ENCODE data around the gene PRKN.

DNA sequence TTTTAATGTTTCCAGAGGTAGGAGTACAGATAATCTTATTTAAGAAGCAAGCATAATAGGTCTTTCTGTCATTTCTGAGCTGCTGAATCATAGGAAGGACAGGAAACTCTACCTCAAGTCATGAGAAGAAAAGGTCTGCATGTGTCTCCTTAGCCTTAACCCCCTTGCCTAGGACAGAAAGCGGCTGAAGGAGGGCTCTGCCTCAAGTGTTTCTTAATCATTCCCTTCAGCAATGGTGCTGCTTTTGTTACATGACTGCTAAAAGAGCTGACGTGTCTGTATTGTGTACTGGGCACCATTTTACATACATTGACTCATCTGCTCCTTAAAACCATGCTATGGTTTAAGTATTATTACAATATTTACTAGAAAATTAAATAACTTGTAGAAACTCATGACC is 889.7 kb downstream of the PRKN start:
- no peak for TF ChIP-seq EZH2phosphoT487 (IDR thresholded peaks at IDR 0.05; ENCODE audit: unreplicated experiment)
- TF ChIP-seq POLR2AphosphoS5 (IDR thresholded peaks at IDR 0.05; ENCODE audit: low read depth), result no peak
- TF ChIP-seq, protein P1, sequence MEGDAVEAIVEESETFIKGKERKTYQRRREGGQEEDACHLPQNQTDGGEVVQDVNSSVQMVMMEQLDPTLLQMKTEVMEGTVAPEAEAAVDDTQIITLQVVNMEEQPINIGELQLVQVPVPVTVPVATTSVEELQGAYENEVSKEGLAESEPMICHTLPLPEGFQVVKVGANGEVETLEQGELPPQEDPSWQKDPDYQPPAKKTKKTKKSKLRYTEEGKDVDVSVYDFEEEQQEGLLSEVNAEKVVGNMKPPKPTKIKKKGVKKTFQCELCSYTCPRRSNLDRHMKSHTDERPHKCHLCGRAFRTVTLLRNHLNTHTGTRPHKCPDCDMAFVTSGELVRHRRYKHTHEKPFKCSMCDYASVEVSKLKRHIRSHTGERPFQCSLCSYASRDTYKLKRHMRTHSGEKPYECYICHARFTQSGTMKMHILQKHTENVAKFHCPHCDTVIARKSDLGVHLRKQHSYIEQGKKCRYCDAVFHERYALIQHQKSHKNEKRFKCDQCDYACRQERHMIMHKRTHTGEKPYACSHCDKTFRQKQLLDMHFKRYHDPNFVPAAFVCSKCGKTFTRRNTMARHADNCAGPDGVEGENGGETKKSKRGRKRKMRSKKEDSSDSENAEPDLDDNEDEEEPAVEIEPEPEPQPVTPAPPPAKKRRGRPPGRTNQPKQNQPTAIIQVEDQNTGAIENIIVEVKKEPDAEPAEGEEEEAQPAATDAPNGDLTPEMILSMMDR (conservative IDR thresholded peaks at IDR 0.05; ENCODE audit: low read depth in 2 of 2), result no peak
- TF ChIP-seq EZH2 (IDR thresholded peaks at IDR 0.05; ENCODE audit: low read depth, unreplicated experiment), result no peak
- TF ChIP-seq JUNB (IDR thresholded peaks at IDR 0.05; ENCODE audit: unreplicated experiment), result no peak
- TF ChIP-seq, protein P2, sequence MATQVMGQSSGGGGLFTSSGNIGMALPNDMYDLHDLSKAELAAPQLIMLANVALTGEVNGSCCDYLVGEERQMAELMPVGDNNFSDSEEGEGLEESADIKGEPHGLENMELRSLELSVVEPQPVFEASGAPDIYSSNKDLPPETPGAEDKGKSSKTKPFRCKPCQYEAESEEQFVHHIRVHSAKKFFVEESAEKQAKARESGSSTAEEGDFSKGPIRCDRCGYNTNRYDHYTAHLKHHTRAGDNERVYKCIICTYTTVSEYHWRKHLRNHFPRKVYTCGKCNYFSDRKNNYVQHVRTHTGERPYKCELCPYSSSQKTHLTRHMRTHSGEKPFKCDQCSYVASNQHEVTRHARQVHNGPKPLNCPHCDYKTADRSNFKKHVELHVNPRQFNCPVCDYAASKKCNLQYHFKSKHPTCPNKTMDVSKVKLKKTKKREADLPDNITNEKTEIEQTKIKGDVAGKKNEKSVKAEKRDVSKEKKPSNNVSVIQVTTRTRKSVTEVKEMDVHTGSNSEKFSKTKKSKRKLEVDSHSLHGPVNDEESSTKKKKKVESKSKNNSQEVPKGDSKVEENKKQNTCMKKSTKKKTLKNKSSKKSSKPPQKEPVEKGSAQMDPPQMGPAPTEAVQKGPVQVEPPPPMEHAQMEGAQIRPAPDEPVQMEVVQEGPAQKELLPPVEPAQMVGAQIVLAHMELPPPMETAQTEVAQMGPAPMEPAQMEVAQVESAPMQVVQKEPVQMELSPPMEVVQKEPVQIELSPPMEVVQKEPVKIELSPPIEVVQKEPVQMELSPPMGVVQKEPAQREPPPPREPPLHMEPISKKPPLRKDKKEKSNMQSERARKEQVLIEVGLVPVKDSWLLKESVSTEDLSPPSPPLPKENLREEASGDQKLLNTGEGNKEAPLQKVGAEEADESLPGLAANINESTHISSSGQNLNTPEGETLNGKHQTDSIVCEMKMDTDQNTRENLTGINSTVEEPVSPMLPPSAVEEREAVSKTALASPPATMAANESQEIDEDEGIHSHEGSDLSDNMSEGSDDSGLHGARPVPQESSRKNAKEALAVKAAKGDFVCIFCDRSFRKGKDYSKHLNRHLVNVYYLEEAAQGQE (IDR thresholded peaks at IDR 0.05; ENCODE audit: unreplicated experiment), result no peak

Data from GM23338 (cell line).